ENCODE data around the gene SYNPR. TPM values are rescaled to one million over a fixed set of nuclear protein-coding genes. Genes with fewer than 3 reads are reported as not detected.

The SYNPR gene
- total RNA-seq, 1 donor from 2014 or later, result not detected

GRCh38 chr3:63450023-63450422, 171.9 kb downstream of the SYNPR start:
- no peak overlapping the region for H3K4me3 ChIP-seq (ENCODE audit: low read depth, low read length)
- no peak for DNase-seq (ENCODE audit: low read depth)
- TF ChIP-seq CTCF (conservative IDR thresholded peaks at IDR 0.05; ENCODE audit: low read depth, low read length), result no peak

- DNase-seq (ENCODE audit: low read depth), result no peak
- no peak overlapping the region for H3K4me3 ChIP-seq (ENCODE audit: low read depth, low read length)
- TF ChIP-seq CTCF (conservative IDR thresholded peaks at IDR 0.05; ENCODE audit: low read depth, low read length), result no peak
Measured at GRCh38 chr3:63450634-63451363, 172.7 kb downstream of the SYNPR start.

- TF ChIP-seq CTCF (conservative IDR thresholded peaks at IDR 0.05; ENCODE audit: low read depth, low read length), result no peak
Measured at GRCh38 chr3:63456901-63457300, 178.8 kb downstream of the SYNPR start.

GRCh38 chr3:63458405-63458804, 180.3 kb downstream of the SYNPR start:
- TF ChIP-seq CTCF (conservative IDR thresholded peaks at IDR 0.05; ENCODE audit: low read depth, low read length), result no peak
- DNase-seq (ENCODE audit: low read depth), result no peak
- H3K4me3 ChIP-seq (ENCODE audit: low read depth, low read length), result no peak overlapping the region

More at GRCh38 chr3:63456901-63457300, 178.8 kb downstream of the SYNPR start:
- DNase-seq (ENCODE audit: low read depth), result no peak
- H3K4me3 ChIP-seq (ENCODE audit: low read depth, low read length), result no peak overlapping the region

GRCh38 chr3:63462732-63463131, 184.6 kb downstream of the SYNPR start:
- H3K4me3 ChIP-seq (ENCODE audit: low read depth, low read length), result no peak overlapping the region
- no peak for DNase-seq (ENCODE audit: low read depth)
- no peak for TF ChIP-seq CTCF (conservative IDR thresholded peaks at IDR 0.05; ENCODE audit: low read depth, low read length)

GRCh38 chr3:63467392-63467791, 189.3 kb downstream of the SYNPR start:
- DNase-seq (ENCODE audit: low read depth), result no peak
- H3K4me3 ChIP-seq (ENCODE audit: low read depth, low read length), result no peak overlapping the region
- TF ChIP-seq CTCF (conservative IDR thresholded peaks at IDR 0.05; ENCODE audit: low read depth, low read length), result no peak

- DNase-seq (ENCODE audit: low read depth), result no peak
- H3K4me3 ChIP-seq (ENCODE audit: low read depth, low read length), result no peak overlapping the region
- no peak for TF ChIP-seq CTCF (conservative IDR thresholded peaks at IDR 0.05; ENCODE audit: low read depth, low read length)
Measured at GRCh38 chr3:63470745-63471144, 192.6 kb downstream of the SYNPR start.

Measured in epithelial cell of proximal tubule (primary cell).